ENCODE data around the gene ATL1.
"Not testable (repeated sequence)": the region's sequence is repeated elsewhere in the genome, so short reads cannot be mapped to it uniquely, and the experiment has no call there.

The ATL1 gene

DNA sequence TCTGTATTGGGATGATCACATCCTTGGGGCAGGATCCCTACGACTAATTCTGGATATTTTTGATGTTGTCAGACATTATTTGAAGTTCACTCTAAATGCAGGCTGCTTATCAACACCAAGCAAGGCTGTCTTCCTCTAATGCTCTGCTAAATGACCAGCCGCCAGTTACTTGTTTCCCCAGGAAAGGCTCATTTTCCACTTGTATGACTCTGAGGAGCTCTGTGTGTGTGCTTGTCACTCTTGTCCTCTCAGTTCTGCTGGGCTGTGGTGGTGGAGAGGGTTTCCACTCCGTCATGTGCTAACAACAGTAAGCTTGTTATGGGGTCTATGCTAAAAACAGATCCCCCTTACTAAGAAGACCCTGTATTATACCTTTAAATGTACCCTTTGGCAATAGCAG, 42.1 kb downstream of the ATL1 start:
- no peak for DNase-seq (ENCODE audit: low read depth in 2 of 2)

GRCh38 chr14:50603565-50603964, 43.6 kb downstream of the ATL1 start:
- no peak for DNase-seq (ENCODE audit: low read depth in 2 of 2)

GRCh38 chr14:50605766-50606165, 45.8 kb downstream of the ATL1 start:
- DNase-seq (ENCODE audit: low read depth in 2 of 2), result no peak

- DNase-seq (ENCODE audit: low read depth in 2 of 2), result no peak
Measured at GRCh38 chr14:50606468-50606867, 46.5 kb downstream of the ATL1 start.

GRCh38 chr14:50607181-50607580, 47.2 kb downstream of the ATL1 start:
- DNase-seq (ENCODE audit: low read depth in 2 of 2), result no peak

DNA sequence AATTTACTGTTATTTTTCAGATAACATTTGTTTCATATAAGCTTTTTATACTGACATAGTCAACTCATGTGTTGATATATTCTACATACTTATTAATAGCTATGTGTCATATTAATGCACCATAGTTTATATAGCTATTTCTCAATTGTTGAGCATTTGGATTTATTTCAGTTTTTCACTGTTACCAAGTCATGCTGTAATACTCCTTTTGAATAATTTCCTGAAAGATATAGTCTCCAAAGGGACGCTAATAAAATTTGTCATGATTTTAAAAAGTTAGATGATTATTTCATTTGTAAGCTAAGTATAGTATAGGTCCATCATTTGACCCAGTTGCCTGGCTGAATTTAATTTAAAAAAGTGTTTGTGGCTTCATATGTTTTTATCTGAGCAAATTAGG, 47.8 kb downstream of the ATL1 start:
- no peak for DNase-seq (ENCODE audit: low read depth in 2 of 2)

DNA sequence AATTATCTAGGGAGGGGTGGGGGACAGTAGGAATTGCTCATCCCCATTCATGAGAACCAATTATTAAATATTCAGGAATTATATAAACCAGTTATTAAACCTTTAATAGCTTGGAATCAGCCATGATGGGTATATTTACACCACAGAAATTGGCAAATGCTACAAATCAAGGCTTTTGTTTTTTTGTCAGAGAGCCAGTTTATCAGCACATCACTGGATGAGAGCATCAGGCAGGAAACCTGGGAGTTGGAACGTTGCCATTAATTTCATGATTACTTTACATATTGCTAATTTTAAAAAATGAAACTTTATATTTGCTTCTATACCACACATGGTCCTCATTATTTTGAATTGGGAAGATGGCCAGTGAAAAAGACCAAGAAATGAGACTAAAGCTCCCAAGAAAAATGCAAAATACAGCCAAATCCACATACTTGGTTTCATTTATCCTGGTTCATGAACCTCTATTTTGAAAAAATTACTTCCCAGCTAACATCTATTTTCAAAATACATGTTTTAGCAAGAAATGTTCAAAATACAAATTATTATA, 48.4 kb downstream of the ATL1 start:
- no peak for DNase-seq (ENCODE audit: low read depth in 2 of 2)

DNA sequence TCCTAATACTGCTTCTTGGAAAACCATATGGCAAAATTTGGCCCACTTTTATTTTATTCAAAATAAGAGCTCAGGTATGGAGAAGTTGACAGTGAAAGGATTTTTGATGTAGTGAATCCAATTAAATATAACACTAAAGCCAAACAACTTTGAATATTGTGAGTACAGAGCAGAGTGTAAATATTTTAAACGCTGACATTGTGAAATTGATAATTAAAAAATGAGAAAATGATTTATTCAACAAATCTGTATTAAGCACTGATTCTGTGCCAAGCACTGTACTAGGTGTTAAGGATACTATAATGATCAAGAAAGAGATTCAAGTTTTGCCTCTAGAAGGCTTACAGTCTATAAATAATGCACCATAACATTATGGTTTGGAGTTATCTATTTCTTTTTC, 50.5 kb downstream of the ATL1 start:
- no peak for DNase-seq (ENCODE audit: low read depth in 2 of 2)

- no peak for DNase-seq (ENCODE audit: low read depth in 2 of 2)
Measured at GRCh38 chr14:50612806-50613205, 52.9 kb downstream of the ATL1 start.

DNA sequence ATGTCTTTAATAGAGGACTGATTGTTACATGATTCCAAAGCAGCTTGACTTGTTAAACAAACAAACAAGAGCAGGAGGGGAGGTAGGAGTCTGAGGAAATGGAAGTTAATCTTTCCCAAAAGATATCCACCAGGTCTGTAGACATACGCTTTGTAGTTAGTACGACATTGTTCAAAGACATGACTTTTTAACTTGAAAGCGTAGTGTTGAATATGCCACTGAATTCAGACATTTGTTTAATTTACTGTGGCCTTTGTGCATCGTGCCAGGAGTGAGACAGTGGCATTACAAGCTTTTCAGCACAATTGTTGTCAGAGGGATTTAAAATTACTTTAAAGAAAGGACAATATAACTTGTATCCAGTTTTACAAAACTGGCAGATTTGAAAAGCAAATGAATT, 55.1 kb downstream of the ATL1 start:
- no peak for DNase-seq (ENCODE audit: low read depth in 2 of 2)

GRCh38 chr14:50615552-50615951, 55.6 kb downstream of the ATL1 start:
- no peak for DNase-seq (ENCODE audit: low read depth in 2 of 2)

DNA sequence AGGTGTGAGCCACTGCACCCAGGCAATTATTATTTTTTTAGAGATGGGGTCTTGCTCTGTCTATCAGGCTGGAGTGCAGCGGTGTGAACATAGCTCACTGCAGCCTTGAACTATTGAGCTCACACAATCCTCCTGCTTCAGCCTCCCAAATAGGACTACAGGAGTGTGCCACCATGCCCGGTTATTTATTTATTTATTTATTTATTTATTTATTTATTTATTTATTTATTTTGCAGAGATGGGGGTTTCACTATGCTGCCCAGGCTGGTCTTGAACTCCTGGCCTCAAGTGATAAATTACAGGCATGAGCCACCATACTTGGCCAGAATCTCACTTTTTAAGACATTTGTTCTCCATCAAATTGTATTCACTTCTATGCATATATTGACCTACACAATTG, 56.3 kb downstream of the ATL1 start:
- no peak for DNase-seq (ENCODE audit: low read depth in 2 of 2)

- DNase-seq (ENCODE audit: low read depth in 2 of 2), result no peak
Measured at GRCh38 chr14:50619569-50620141, 59.7 kb downstream of the ATL1 start.

- DNase-seq (ENCODE audit: low read depth in 2 of 2), result no peak
Measured at GRCh38 chr14:50620341-50620740, 60.4 kb downstream of the ATL1 start.

GRCh38 chr14:50622978-50623377, 63.0 kb downstream of the ATL1 start:
- DNase-seq (ENCODE audit: low read depth in 2 of 2), result no peak

GRCh38 chr14:50624447-50624846, 64.5 kb downstream of the ATL1 start:
- no peak for DNase-seq (ENCODE audit: low read depth in 2 of 2)

DNA sequence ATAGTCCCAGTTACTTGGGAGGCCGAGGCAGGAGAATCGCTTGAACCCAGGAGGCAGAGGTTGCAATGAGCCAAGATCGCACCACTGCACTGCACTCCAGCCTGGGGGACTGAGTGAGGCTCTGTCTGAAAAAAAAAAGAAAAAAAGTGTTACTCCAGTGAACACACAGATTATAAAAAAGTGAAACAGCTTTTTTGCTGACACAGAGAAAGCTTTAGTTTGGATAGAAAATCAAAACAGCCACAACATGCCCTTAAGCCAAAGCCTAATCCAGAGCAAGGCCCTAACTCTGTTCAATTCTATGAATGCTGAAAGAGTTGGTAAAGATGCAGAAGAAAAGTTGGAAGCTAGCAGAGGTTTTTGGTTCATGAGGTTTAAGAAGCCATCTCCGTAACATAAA, 65.0 kb downstream of the ATL1 start:
- not testable (repeated sequence) for DNase-seq (ENCODE audit: low read depth in 2 of 2)

GRCh38 chr14:50631408-50631821, 71.5 kb downstream of the ATL1 start:
- no peak for DNase-seq (ENCODE audit: low read depth in 2 of 2)

GRCh38 chr14:50633954-50634353, 74.0 kb downstream of the ATL1 start:
- no peak for DNase-seq (ENCODE audit: low read depth in 2 of 2)

DNA sequence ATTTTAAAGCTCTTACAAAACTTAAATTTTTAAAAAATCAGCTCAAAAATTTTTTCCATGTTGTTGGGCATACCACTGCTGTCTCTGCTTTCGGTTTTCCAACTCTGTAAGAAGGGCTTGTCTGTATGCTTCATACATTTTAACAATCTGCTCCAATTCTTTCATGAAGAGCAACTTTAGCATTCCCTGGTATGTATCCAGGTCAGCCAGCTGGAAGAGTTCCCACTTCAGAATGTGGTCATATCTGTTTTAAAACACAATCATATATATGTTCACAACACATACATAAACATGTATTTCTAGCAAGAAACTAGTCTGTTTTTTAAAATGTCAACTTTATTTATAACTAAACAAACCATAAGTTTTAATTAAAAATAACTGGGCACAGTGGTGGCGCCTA, 75.2 kb downstream of the ATL1 start:
- DNase-seq (ENCODE audit: low read depth in 2 of 2), result no peak

- no peak for DNase-seq (ENCODE audit: low read depth in 2 of 2)
Measured at GRCh38 chr14:50647282-50647681, 87.3 kb downstream of the ATL1 start.

- no peak for DNase-seq (ENCODE audit: low read depth in 2 of 2)
Measured at GRCh38 chr14:50647753-50648152, 87.8 kb downstream of the ATL1 start.

GRCh38 chr14:50649691-50650090, 89.7 kb downstream of the ATL1 start:
- no peak for DNase-seq (ENCODE audit: low read depth in 2 of 2)

- no peak for DNase-seq (ENCODE audit: low read depth in 2 of 2)
Measured at GRCh38 chr14:50656776-50657175, 96.8 kb downstream of the ATL1 start.
